WTC11 (cell line): ENCODE results near the gene BTBD9. TPM values are rescaled to one million over a fixed set of nuclear protein-coding genes. Genes with fewer than 3 reads are reported as not detected.

ENCODE experiments used
- ATAC-seq: fragments of 200-7000 bp; cut with Tn5 transposase; 2 replicates; pipeline ENCODE4 v1.10.0; 2021; ENCODE audit warnings: mild to moderate bottlenecking, moderate library complexity
- CTCF ChIA-PET: fragments of 300-600 bp; sonication (Branson Sonifier 250); formaldehyde crosslinking; loops from one replicate; lab custom pipeline; 2021; ENCODE audit warnings: antibody characterized with exemption; lab: Charles Lee
- POLR2A ChIA-PET: fragments of 350-600 bp; sonication (Branson Sonifier 250); formaldehyde crosslinking; loops from one replicate; lab custom pipeline; 2021; ENCODE audit warnings: antibody characterized with exemption; lab: Charles Lee
- DNase-seq: peaks from one replicate; pipeline ENCODE4 v3.0.0; 2021; ENCODE audit warnings: low spot score
- H3K27ac Mint-ChIP-seq: 2 replicates; pipeline ENCODE4 v1.8.0; 2021; ENCODE audit warnings: mixed read lengths
- H3K27me3 Mint-ChIP-seq: 2 replicates; pipeline ENCODE4 v1.8.0; 2021; ENCODE audit warnings: low read depth, mild to moderate bottlenecking, moderate library complexity, mixed read lengths
- H3K36me3 Mint-ChIP-seq: 2 replicates; pipeline ENCODE4 v1.8.0; 2021; ENCODE audit warnings: mixed read lengths
- H3K4me1 Mint-ChIP-seq: 2 replicates; pipeline ENCODE4 v1.8.0; 2022; ENCODE audit warnings: mixed read lengths
- H3K4me3 Mint-ChIP-seq: 2 replicates; pipeline ENCODE4 v1.8.0; 2021; ENCODE audit warnings: mild to moderate bottlenecking, moderate library complexity, mixed read lengths
- H3K9me3 Mint-ChIP-seq: 2 replicates; pipeline ENCODE4 v1.8.0; 2021; ENCODE audit warnings: mixed read lengths
- ATF2 ChIP-seq: sonication (generic); formaldehyde crosslinking; IDR thresholded peaks from 2 replicates; pipeline ENCODE4 v1.8.1; 2022; ENCODE audit warnings: low read depth, missing genetic modification reagents, borderline replicate concordance
- ATF3 ChIP-seq: sonication (generic); formaldehyde crosslinking; conservative IDR thresholded peaks from 2 replicates; pipeline ENCODE4 v1.8.1; 2022; ENCODE audit warnings: mild to moderate bottlenecking, missing genetic modification reagents
- CREB1 ChIP-seq: sonication (generic); formaldehyde crosslinking; IDR thresholded peaks from 2 replicates; pipeline ENCODE4 v1.8.0; 2023; ENCODE audit warnings: mild to moderate bottlenecking, missing genetic modification reagents
- CREM ChIP-seq: sonication (generic); formaldehyde crosslinking; IDR thresholded peaks from 2 replicates; pipeline ENCODE4 v1.8.1; 2022; ENCODE audit warnings: mild to moderate bottlenecking, missing genetic modification reagents, moderate library complexity
- E2F5 ChIP-seq: sonication (generic); formaldehyde crosslinking; IDR thresholded peaks from 2 replicates; pipeline ENCODE4 v1.8.1; 2022; ENCODE audit warnings: mild to moderate bottlenecking, moderate library complexity, missing genetic modification reagents
- ESRRA ChIP-seq: sonication (generic); formaldehyde crosslinking; IDR thresholded peaks from 2 replicates; pipeline ENCODE4 v1.8.1; 2022; ENCODE audit warnings: mild to moderate bottlenecking, missing genetic modification reagents, borderline replicate concordance
- MLX ChIP-seq: sonication (generic); formaldehyde crosslinking; IDR thresholded peaks from 2 replicates; pipeline ENCODE4 v1.8.1; 2023; ENCODE audit warnings: mild to moderate bottlenecking, missing genetic modification reagents, moderate library complexity
- MXD4 ChIP-seq: fragments of 250-450 bp; sonication (Bioruptor Pico); IDR thresholded peaks from 2 replicates; pipeline ENCODE4 v1.8.0; 2021; ENCODE audit warnings: mild to moderate bottlenecking, moderate library complexity, borderline replicate concordance
- NFATC4 ChIP-seq: fragments of 250-450 bp; sonication (Bioruptor Pico); IDR thresholded peaks from 2 replicates; pipeline ENCODE4 v1.9.0; 2021; ENCODE audit warnings: mild to moderate bottlenecking
- NFE2L1 ChIP-seq: sonication (generic); formaldehyde crosslinking; IDR thresholded peaks from 2 replicates; pipeline ENCODE4 v1.8.1; 2023; ENCODE audit warnings: missing genetic modification reagents
- NR1H2 ChIP-seq: sonication (generic); formaldehyde crosslinking; IDR thresholded peaks from 2 replicates; pipeline ENCODE4 v1.9.0; 2021; ENCODE audit warnings: mild to moderate bottlenecking, moderate library complexity, missing genetic modification reagents
- PRDM15 ChIP-seq: sonication (generic); formaldehyde crosslinking; IDR thresholded peaks from 2 replicates; pipeline ENCODE4 v1.8.0; 2022; ENCODE audit warnings: missing genetic modification reagents
- SMAD4 ChIP-seq: sonication (generic); formaldehyde crosslinking; IDR thresholded peaks from 2 replicates; pipeline ENCODE4 v1.8.0; 2022; ENCODE audit warnings: mild to moderate bottlenecking, missing genetic modification reagents
- TEAD1 ChIP-seq: sonication (generic); formaldehyde crosslinking; IDR thresholded peaks from 2 replicates; pipeline ENCODE4 v1.8.0; 2022; ENCODE audit warnings: mild to moderate bottlenecking, missing genetic modification reagents
- TEAD4 ChIP-seq: sonication (generic); formaldehyde crosslinking; IDR thresholded peaks from 2 replicates; pipeline ENCODE4 v1.8.0; 2022; ENCODE audit warnings: mild to moderate bottlenecking, missing genetic modification reagents
- ZNF138 ChIP-seq: sonication (generic); formaldehyde crosslinking; conservative IDR thresholded peaks from 2 replicates; pipeline ENCODE4 v1.8.1; 2022; ENCODE audit warnings: mild to moderate bottlenecking, moderate library complexity, missing genetic modification reagents
- ZNF219 ChIP-seq: sonication (generic); formaldehyde crosslinking; IDR thresholded peaks from 2 replicates; pipeline ENCODE4 v1.8.0; 2023; ENCODE audit warnings: missing genetic modification reagents, mild to moderate bottlenecking, borderline replicate concordance
- ZNF317 ChIP-seq: sonication (generic); formaldehyde crosslinking; IDR thresholded peaks from 2 replicates; pipeline ENCODE4 v1.8.1; 2023; ENCODE audit warnings: low read depth, mild to moderate bottlenecking, moderate library complexity, missing genetic modification reagents, borderline replicate concordance
- ZNF423 ChIP-seq: fragments of 250-450 bp; sonication (Bioruptor Pico); IDR thresholded peaks from 2 replicates; pipeline ENCODE4 v2.1.2; 2022; ENCODE audit warnings: mild to moderate bottlenecking, moderate library complexity
- ZNF425 ChIP-seq: fragments of 250-450 bp; sonication (Bioruptor Pico); conservative IDR thresholded peaks from 2 replicates; pipeline ENCODE4 v1.9.0; 2021; ENCODE audit warnings: mild to moderate bottlenecking
- total RNA-seq: library from RNA; stranded (reverse); gene quantifications from 3 replicates; pipeline ENCODE4 v1.2.3, GENCODE V29; 2021

Gene BTBD9
- total RNA-seq, 1 experiment from 2014 or later, result 4.2 TPM

- H3K4me3 Mint-ChIP-seq, result no peak overlapping the region
- ChIA-PET POLR2A (no interaction called here), CTCF (interaction anchor here (0.6 kb wide), 1 partner anchor 349 kb away, joined by 4 read pairs; no protein-coding TSS in a partner anchor)
- H3K27ac Mint-ChIP-seq, result no peak overlapping the region
- TF ChIP-seq CREM (CRISPR knock-in tag), result no peak
- TF ChIP-seq ZNF317, result no peak
- TF ChIP-seq ATF2 (CRISPR knock-in tag), result no peak
- TF ChIP-seq MLX (CRISPR knock-in tag), result no peak
- TF ChIP-seq NR1H2, result no peak
- TF ChIP-seq ZNF219 (CRISPR knock-in tag), result no peak
- TF ChIP-seq ZNF425 (CRISPR knock-in tag), result no peak
- TF ChIP-seq ZNF138, result no peak
- no peak for TF ChIP-seq NFATC4 (CRISPR knock-in tag)
- TF ChIP-seq SMAD4 (CRISPR knock-in tag), result no peak
- TF ChIP-seq ATF3, result no peak
- no peak for TF ChIP-seq TEAD1
- TF ChIP-seq ESRRA, result no peak
- no peak for TF ChIP-seq TEAD4 (CRISPR knock-in tag)
- no peak for TF ChIP-seq NFE2L1 (CRISPR knock-in tag)
- H3K4me1 Mint-ChIP-seq, result peaks cover 7% of the 10 kb centered on the region; the same call in 1 of the 2 replicates
- H3K27me3 Mint-ChIP-seq, result no peaks in the 10 kb centered on the region
- no peaks in the 10 kb centered on the region for H3K9me3 Mint-ChIP-seq
- DNase-seq (no peak), ATAC-seq (no peak)
- H3K36me3 Mint-ChIP-seq, result no peaks in the 10 kb centered on the region
Measured at GRCh38 chr6:38162493-38163185, 477.1 kb downstream of the BTBD9 start.

- H3K9me3 Mint-ChIP-seq, result no peaks in the 10 kb centered on the region
- no peak for ATAC-seq
- no peak overlapping the region for H3K4me3 Mint-ChIP-seq
- no peaks in the 10 kb centered on the region for H3K36me3 Mint-ChIP-seq
- H3K27me3 Mint-ChIP-seq, result no peaks in the 10 kb centered on the region
- ChIA-PET CTCF (no interaction called here), POLR2A (no interaction called here)
- H3K4me1 Mint-ChIP-seq, result peaks cover 3% of the 10 kb centered on the region; the same call in 1 of the 2 replicates
- no peak overlapping the region for H3K27ac Mint-ChIP-seq
- no peak for DNase-seq
- TF ChIP-seq ZNF423 (CRISPR knock-in tag), result no peak
Measured at GRCh38 chr6:38161754-38162492, 477.8 kb downstream of the BTBD9 start.

GRCh38 chr6:38161331-38161730, 478.4 kb downstream of the BTBD9 start:
- Mint-ChIP-seq H3K27me3 (no peaks in the 10 kb centered on the region), H3K27ac (peak overlapping the region; percentile 78), H3K4me1 (peaks cover 3% of the 10 kb centered on the region; the same call in 1 of the 2 replicates), H3K4me3 (no peak overlapping the region), H3K36me3 (no peaks in the 10 kb centered on the region), H3K9me3 (no peaks in the 10 kb centered on the region)
- POLR2A ChIA-PET, result no interaction called here
- no peak for DNase-seq
- no peak for ATAC-seq
- CTCF ChIA-PET, result no interaction called here
- TF ChIP-seq TEAD1, result no peak
- no peak for TF ChIP-seq PRDM15 (CRISPR knock-in tag)
- TF ChIP-seq MXD4 (CRISPR knock-in tag), result no peak
- no peak for TF ChIP-seq E2F5 (CRISPR knock-in tag)
- TF ChIP-seq CREB1 (CRISPR knock-in tag), result no peak
- TF ChIP-seq TEAD4 (CRISPR knock-in tag), result no peak
